Testis (tissue), 2 donors: ENCODE results near the gene PCGF6.

ENCODE experiments used
- CTCF ChIP-seq, 3 experiments: fragments of 450-650 bp in 2 of 3; fragments of 200-600 bp in 1 of 3; sonication (generic) in 1 of 3; IDR thresholded peaks; one replicate each; pipeline ENCODE4 v1.5.1; 2016 to 2019; ENCODE audit warnings: antibody characterized with exemption in 3 of 3, mild to moderate bottlenecking in 2 of 3, moderate library complexity in 1 of 3
- POLR2A ChIP-seq: fragments of 450-650 bp; IDR thresholded peaks from one replicate; pipeline ENCODE4 v1.6.1; 2017; ENCODE audit warnings: antibody characterized with exemption, mild to moderate bottlenecking, moderate library complexity

- no peak for TF ChIP-seq CTCF (IDR thresholded peaks at IDR 0.05)
- no peak for TF ChIP-seq POLR2A
Measured at GRCh38 chr10:103273041-103273441, 77.9 kb downstream of the PCGF6 start.
